NCI-H748 (cell line): ENCODE data around the gene TNPO2.

Experiments used
- DNase-seq: peaks from one replicate; lab custom pipeline; 2025; ENCODE audit not compliant: unreplicated experiment; lab: John Stamatoyannopoulos, UW

TNPO2 gene

DNA sequence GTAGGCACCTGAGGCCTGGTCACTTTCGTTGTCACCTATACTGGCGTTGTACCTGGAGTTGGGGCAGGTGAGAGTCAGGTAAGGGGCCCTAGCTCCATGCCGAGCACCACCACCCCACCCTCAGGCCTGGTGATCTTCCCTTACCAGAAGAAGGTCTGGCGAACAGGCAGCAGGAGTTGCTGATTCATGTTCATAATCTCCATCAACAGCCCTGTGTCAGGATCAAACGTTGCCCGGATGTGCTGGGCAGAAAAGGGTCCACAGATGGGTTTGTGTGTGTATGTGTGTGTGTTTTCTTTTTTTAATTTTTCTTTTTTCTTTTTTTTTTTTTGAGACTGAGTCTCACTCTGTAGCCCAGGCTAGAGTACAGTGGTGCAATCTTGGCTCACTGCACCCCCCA lies 71.5 kb downstream of the TNPO2 start:
- no peak for DNase-seq

GRCh38 chr19:12649941-12650340 lies 73.8 kb downstream of the TNPO2 start:
- no peak for DNase-seq
